Activated CD4-positive, alpha-beta T cell treated with anti-CD3 and anti-CD28 coated beads, Interleukin-2, amount 10 ng/mL, durations not matched to agents 24 days and 14 days (primary cell): ENCODE measurements around the gene FOXG1. TPM values are rescaled to one million over a fixed set of nuclear protein-coding genes. Genes with fewer than 3 reads are reported as not detected.
A peak's percentile ranks its signal among the peaks of the same experiment; 100 is the strongest.

Experiments
- DNase-seq: peaks from one replicate; pipeline ENCODE4 v3.0.0; 2022
- H3K27ac Mint-ChIP-seq: one replicate; pipeline ENCODE4 v1.8.0; 2022; ENCODE audit warnings: mild to moderate bottlenecking, mixed read lengths
- H3K27me3 Mint-ChIP-seq: one replicate; pipeline ENCODE4 v1.8.0; 2022; ENCODE audit warnings: mixed read lengths
- H3K36me3 Mint-ChIP-seq: one replicate; pipeline ENCODE4 v1.8.0; 2022; ENCODE audit warnings: low read depth, mild to moderate bottlenecking, mixed read lengths
- H3K4me1 Mint-ChIP-seq: one replicate; pipeline ENCODE4 v1.8.0; 2021; ENCODE audit warnings: mixed read lengths
- H3K4me3 Mint-ChIP-seq: one replicate; pipeline ENCODE4 v1.8.0; 2022; ENCODE audit warnings: mild to moderate bottlenecking, moderate library complexity, mixed read lengths
- H3K9me3 Mint-ChIP-seq: one replicate; pipeline ENCODE4 v1.8.0; 2021; ENCODE audit warnings: mixed read lengths
- intact Hi-C: fragments of 100-400 bp; cut with micrococcal nuclease; formaldehyde crosslinking; loops from one replicate; pipeline ENCODE4 v1.15.1; 2023
- total RNA-seq: library from RNA; stranded (reverse); gene quantifications from 2 replicates; pipeline ENCODE4 v1.2.3, GENCODE V29; 2022

Gene FOXG1
- total RNA-seq, 1 donor from 2014 or later: not detected

GRCh38 chr14:28776482-28777266 lies 10.1 kb downstream of the FOXG1 start:
- no peaks in the 10 kb centered on the region for H3K36me3 Mint-ChIP-seq
- no peak overlapping the region for H3K4me3 Mint-ChIP-seq
- peaks cover 5% of the 10 kb centered on the region for H3K9me3 Mint-ChIP-seq
- intact Hi-C loops: no loop called here
- H3K27me3 Mint-ChIP-seq: peaks cover 48% of the 10 kb centered on the region
- H3K4me1 Mint-ChIP-seq: no peaks in the 10 kb centered on the region
- no peak for DNase-seq
- H3K27ac Mint-ChIP-seq: no peak overlapping the region

DNA sequence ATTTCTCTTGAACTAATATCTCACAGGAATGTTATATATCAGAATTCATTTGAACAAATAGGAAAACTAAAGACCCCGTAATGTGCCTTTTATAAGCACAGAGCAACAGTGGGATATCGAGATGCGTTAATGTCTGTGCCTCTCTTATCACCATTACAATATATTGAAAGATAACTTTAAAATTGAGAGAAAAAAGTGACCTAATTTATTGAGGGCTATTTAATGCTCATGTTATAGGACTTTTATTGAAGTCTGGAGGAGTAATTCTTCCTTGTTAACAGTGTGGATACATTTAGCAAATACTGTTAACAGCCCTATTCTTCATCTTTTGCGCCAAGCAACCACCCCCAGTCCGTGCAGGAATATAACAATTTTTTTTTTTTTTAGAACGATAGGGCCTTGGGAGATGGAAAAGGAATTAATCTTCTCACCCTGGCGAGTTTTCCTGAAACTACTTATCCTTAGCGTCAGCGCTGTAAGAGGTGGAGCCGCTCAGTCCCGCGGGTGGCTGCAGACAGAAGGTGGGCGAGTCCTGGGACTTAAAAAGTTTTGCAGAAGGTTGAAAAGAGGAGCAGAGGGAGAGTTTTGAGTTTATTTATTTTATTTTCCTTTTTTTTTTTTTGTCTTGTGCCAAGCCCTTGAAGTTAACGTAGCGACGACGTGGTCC lies 11.0 kb downstream of the FOXG1 start:
- Mint-ChIP-seq H3K4me3 (no peak overlapping the region), H3K36me3 (no peaks in the 10 kb centered on the region), H3K27ac (peak overlapping the region; percentile 60), H3K9me3 (peaks cover 5% of the 10 kb centered on the region), H3K27me3 (peaks cover 48% of the 10 kb centered on the region), H3K4me1 (no peaks in the 10 kb centered on the region)
- DNase-seq: no peak
- intact Hi-C loops: no loop called here

- H3K4me3 Mint-ChIP-seq: no peak overlapping the region
- H3K27me3 Mint-ChIP-seq: peaks cover 40% of the 10 kb centered on the region
- H3K9me3 Mint-ChIP-seq: peaks cover 5% of the 10 kb centered on the region
- no peak overlapping the region for H3K27ac Mint-ChIP-seq
- no peak for DNase-seq
- no peaks in the 10 kb centered on the region for H3K4me1 Mint-ChIP-seq
- intact Hi-C loops: no loop called here
- no peaks in the 10 kb centered on the region for H3K36me3 Mint-ChIP-seq
These were observed 11.8 kb downstream of the FOXG1 start for GRCh38 chr14:28778138-28779117.

DNA sequence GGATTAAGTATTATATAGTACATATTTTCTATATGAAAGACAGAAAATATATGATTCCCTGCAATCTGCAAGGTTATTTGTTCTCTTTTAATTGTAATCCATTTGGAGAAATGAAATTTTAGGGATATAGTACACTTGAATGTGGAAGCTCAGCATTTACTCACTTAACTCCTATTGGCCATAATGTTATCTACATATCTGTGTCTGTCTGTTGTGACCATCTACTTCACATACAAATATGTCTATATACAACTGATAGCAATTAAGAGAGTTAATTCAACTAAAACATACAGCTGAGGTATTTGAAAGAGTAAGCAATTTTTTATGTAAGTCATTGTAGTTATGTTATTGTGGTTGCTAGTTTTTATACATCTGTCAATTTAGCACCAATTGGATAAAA lies 12.9 kb downstream of the FOXG1 start:
- Mint-ChIP-seq H3K27ac (no peak overlapping the region), H3K4me1 (no peaks in the 10 kb centered on the region), H3K36me3 (no peaks in the 10 kb centered on the region), H3K27me3 (peaks cover 38% of the 10 kb centered on the region), H3K9me3 (peaks cover 3% of the 10 kb centered on the region), H3K4me3 (no peak overlapping the region)
- no peak for DNase-seq
- intact Hi-C loops: no loop called here

DNA sequence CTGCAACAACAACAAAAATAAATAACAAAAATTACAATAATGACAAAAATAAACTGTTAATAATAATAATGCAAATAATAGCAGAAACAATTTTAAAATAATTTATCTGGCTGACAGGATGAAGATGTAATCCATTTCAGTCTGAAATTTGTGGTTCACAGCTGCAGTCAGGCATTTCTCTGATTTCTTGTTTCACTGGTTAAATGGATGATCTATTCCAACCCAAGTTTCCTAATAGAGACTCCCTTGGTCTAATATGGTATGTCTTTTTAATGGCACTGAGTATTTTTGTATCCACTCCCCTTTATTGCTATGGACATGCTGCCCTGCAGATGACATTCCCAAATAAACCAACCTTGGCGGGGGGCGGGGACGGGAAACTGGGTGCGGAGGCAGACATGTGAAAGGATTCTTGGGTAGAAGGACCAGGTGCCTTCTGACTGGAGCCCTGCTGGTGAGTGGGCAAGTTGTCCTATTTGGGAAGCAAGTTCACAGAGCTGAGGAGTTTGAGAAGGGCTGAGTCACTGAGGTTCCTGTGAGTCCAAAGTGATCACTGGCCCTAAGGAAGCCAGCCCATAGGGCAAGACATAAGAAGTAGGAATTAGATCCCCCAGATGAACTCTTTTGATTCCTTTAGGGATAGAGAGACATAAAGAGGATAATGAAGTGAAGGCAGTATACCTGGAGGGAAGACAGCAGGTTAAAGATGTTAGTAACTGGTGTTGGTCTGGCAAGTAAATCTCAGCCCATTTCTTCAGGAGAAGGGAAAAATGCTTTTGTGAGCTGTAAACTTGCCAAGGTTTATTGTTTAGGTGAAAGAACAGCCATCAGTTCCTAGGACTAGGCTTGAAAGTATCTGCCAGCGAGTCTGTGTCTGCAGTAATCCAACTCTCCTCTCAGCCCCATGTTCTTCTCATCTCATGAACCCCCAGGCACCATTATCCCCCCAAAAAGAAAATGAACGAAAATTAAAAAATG lies 14.5 kb downstream of the FOXG1 start:
- no peaks in the 10 kb centered on the region for H3K4me1 Mint-ChIP-seq
- H3K9me3 Mint-ChIP-seq: peaks cover 7% of the 10 kb centered on the region
- no peak overlapping the region for H3K27ac Mint-ChIP-seq
- intact Hi-C loops: no loop called here
- no peak overlapping the region for H3K4me3 Mint-ChIP-seq
- no peaks in the 10 kb centered on the region for H3K36me3 Mint-ChIP-seq
- H3K27me3 Mint-ChIP-seq: peaks cover 29% of the 10 kb centered on the region
- DNase-seq: no peak

- Mint-ChIP-seq H3K4me3 (no peak overlapping the region), H3K36me3 (no peaks in the 10 kb centered on the region), H3K27ac (no peak overlapping the region), H3K4me1 (no peaks in the 10 kb centered on the region), H3K9me3 (peaks cover 7% of the 10 kb centered on the region), H3K27me3 (peaks cover 24% of the 10 kb centered on the region)
- intact Hi-C loops: no loop called here
- no peak for DNase-seq
These were observed 15.7 kb downstream of the FOXG1 start for GRCh38 chr14:28782301-28782700.

GRCh38 chr14:28783664-28784063 lies 17.1 kb downstream of the FOXG1 start:
- DNase-seq: no peak
- Mint-ChIP-seq H3K36me3 (no peaks in the 10 kb centered on the region), H3K27me3 (peaks cover 15% of the 10 kb centered on the region), H3K9me3 (peaks cover 7% of the 10 kb centered on the region), H3K4me1 (no peaks in the 10 kb centered on the region), H3K4me3 (no peak overlapping the region), H3K27ac (no peak overlapping the region)
- intact Hi-C loops: no loop called here

GRCh38 chr14:28784096-28785048 lies 17.8 kb downstream of the FOXG1 start:
- intact Hi-C loops: no loop called here
- peaks cover 7% of the 10 kb centered on the region for H3K9me3 Mint-ChIP-seq
- peaks cover 15% of the 10 kb centered on the region for H3K27me3 Mint-ChIP-seq
- H3K4me1 Mint-ChIP-seq: no peaks in the 10 kb centered on the region
- no peak overlapping the region for H3K27ac Mint-ChIP-seq
- H3K4me3 Mint-ChIP-seq: no peak overlapping the region
- DNase-seq: no peak
- H3K36me3 Mint-ChIP-seq: no peaks in the 10 kb centered on the region

GRCh38 chr14:28785096-28785952 lies 18.7 kb downstream of the FOXG1 start:
- H3K4me3 Mint-ChIP-seq: no peak overlapping the region
- intact Hi-C loops: no loop called here
- no peak for DNase-seq
- no peak overlapping the region for H3K27ac Mint-ChIP-seq
- H3K36me3 Mint-ChIP-seq: no peaks in the 10 kb centered on the region
- H3K4me1 Mint-ChIP-seq: no peaks in the 10 kb centered on the region
- peaks cover 12% of the 10 kb centered on the region for H3K27me3 Mint-ChIP-seq
- H3K9me3 Mint-ChIP-seq: peaks cover 7% of the 10 kb centered on the region

DNA sequence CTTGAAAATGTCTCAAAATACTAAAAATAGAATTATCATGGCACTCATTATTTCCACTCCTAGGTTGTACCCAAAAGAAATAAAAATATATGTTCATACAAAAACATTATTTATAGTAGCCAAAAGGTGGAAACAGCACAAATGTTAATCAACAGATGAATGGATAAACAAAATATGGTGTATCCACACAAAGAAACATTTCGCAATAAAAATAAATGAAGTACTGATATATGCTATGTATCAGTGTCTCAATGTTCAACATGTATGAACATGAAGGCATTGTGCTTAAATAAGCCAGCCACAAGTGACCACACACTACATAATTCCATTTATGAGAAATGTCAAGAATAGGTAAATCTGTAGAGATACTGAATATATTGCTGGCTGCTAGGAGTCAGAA lies 40.9 kb downstream of the FOXG1 start:
- no peak for DNase-seq
- Mint-ChIP-seq H3K36me3 (no peaks in the 10 kb centered on the region), H3K27ac (no peak overlapping the region)

DNA sequence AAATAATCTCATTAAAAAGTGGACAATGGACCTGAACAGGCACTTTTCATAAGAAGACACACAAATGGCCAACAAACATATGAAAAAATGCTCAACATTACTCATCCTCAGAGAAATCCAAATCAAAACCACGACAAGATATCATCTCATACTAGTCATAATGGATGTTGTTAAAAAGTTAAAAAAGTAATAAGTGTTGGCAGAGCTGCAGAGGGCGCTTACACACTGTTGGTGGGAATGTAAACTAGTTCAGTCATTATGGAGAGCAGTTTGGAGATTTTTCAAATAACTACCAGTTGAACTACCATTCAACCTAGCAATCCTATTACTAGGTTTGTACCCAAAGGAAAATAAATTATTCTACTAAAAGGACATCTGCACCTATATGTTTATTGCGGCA lies 47.2 kb downstream of the FOXG1 start:
- Mint-ChIP-seq H3K27ac (no peak overlapping the region), H3K9me3 (peaks cover 12% of the 10 kb centered on the region)
- no peak for DNase-seq

More for the DNA sequence above, 40.9 kb downstream of the FOXG1 start:
- peaks cover 4% of the 10 kb centered on the region for H3K9me3 Mint-ChIP-seq
- no peak overlapping the region for H3K4me3 Mint-ChIP-seq
- no peaks in the 10 kb centered on the region for H3K4me1 Mint-ChIP-seq
- no peaks in the 10 kb centered on the region for H3K27me3 Mint-ChIP-seq
- intact Hi-C loops: no loop called here

More for the DNA sequence above, 47.2 kb downstream of the FOXG1 start:
- intact Hi-C loops: no loop called here
- Mint-ChIP-seq H3K36me3 (no peaks in the 10 kb centered on the region), H3K27me3 (no peaks in the 10 kb centered on the region), H3K4me3 (no peak overlapping the region), H3K4me1 (no peaks in the 10 kb centered on the region)
